OCI-LY3 (cell line): ENCODE measurements around the gene HNRNPUL2.

ENCODE experiments used
- CTCF ChIP-seq: fragments of 200-600, 300-600 bp; sonication (generic); IDR thresholded peaks from 2 replicates; pipeline ENCODE4 v1.5.1; 2014; ENCODE audit warnings: antibody characterized with exemption, low read length, low read depth
- EZH2phosphoT487 ChIP-seq: fragments of 200-600 bp; shearing (Covaris generic); IDR thresholded peaks from 2 replicates; pipeline ENCODE4 v1.6.1; 2018; ENCODE audit warnings: antibody characterized with exemption, mixed run types, low read depth

- TF ChIP-seq CTCF (no peak), EZH2phosphoT487 (no peak)
Observed at GRCh38 chr11:62774407-62774806, 47.1 kb upstream of the HNRNPUL2 start.
